ENCODE data around the gene CDKN1B. TPM values are rescaled to one million over a fixed set of nuclear protein-coding genes. Genes with fewer than 3 reads are reported as not detected.

The CDKN1B gene
- total RNA-seq, 2 donors from 2014 or later, result 52.1 to 54.0 TPM

- DNase-seq, result no peak
- peaks cover 4% of the 10 kb centered on the region for H3K4me1 ChIP-seq
Observed at GRCh38 chr12:12718853-12719252, 1.7 kb downstream of the CDKN1B start.

GRCh38 chr12:12719496-12719895, 2.3 kb downstream of the CDKN1B start:
- Histone ChIP-seq H3K36me3 (no peaks in the 10 kb centered on the region), H3K27me3 (no peaks in the 10 kb centered on the region), H3K9me3 (no peaks in the 10 kb centered on the region), H3K4me1 (peaks cover 4% of the 10 kb centered on the region), H3K27ac (peak overlapping the region; percentile 99), H3K9ac (ENCODE audit: low read depth in 2 of 2, low read length in 2 of 2) (peak overlapping the region; percentile 98 to 100), H3K4me3 (peak overlapping the region; percentile 67)
- DNase-seq, result no peak
- TF ChIP-seq CTCF (IDR thresholded peaks at IDR 0.05), result no peak
- intact Hi-C loops (cut with DNase I), result no loop called here

More at GRCh38 chr12:12718853-12719252, 1.7 kb downstream of the CDKN1B start:
- no peaks in the 10 kb centered on the region for H3K27me3 ChIP-seq
- H3K9ac ChIP-seq (ENCODE audit: low read depth in 2 of 2, low read length in 2 of 2), result peak overlapping the region; percentile 98 to 100
- no peaks in the 10 kb centered on the region for H3K9me3 ChIP-seq
- intact Hi-C loops (cut with DNase I), result no loop called here
- peak overlapping the region; percentile 67 for H3K4me3 ChIP-seq
- no peak for TF ChIP-seq CTCF (IDR thresholded peaks at IDR 0.05)
- H3K36me3 ChIP-seq, result no peaks in the 10 kb centered on the region
- H3K27ac ChIP-seq, result peak overlapping the region; percentile 99

GRCh38 chr12:12720052-12720451, 2.9 kb downstream of the CDKN1B start:
- Histone ChIP-seq H3K9me3 (no peaks in the 10 kb centered on the region), H3K4me3 (peak overlapping the region; percentile 67), H3K27me3 (no peaks in the 10 kb centered on the region), H3K27ac (peak overlapping the region; percentile 99), H3K4me1 (peaks cover 4% of the 10 kb centered on the region), H3K9ac (ENCODE audit: low read depth in 2 of 2, low read length in 2 of 2) (peak overlapping the region; percentile 98 to 100), H3K36me3 (no peaks in the 10 kb centered on the region)
- intact Hi-C loops (cut with DNase I), result no loop called here
- TF ChIP-seq CTCF (IDR thresholded peaks at IDR 0.05), result no peak
- no peak for DNase-seq

- H3K9ac ChIP-seq (ENCODE audit: low read depth in 2 of 2, low read length in 2 of 2), result peak overlapping the region; percentile 69 to 100
- no peaks in the 10 kb centered on the region for H3K36me3 ChIP-seq
- no peak overlapping the region for H3K4me3 ChIP-seq
- intact Hi-C loops (cut with DNase I), result no loop called here
- H3K9me3 ChIP-seq, result no peaks in the 10 kb centered on the region
- H3K4me1 ChIP-seq, result peaks cover 4% of the 10 kb centered on the region
- no peak for TF ChIP-seq CTCF (IDR thresholded peaks at IDR 0.05)
- no peaks in the 10 kb centered on the region for H3K27me3 ChIP-seq
- peak overlapping the region; percentile 99 for H3K27ac ChIP-seq
- DNase-seq, result no peak
Observed at GRCh38 chr12:12720672-12721161, 3.5 kb downstream of the CDKN1B start.

- intact Hi-C loops (cut with DNase I), result no loop called here
- TF ChIP-seq CTCF (IDR thresholded peaks at IDR 0.05), result no peak
- Histone ChIP-seq H3K4me3 (no peak overlapping the region), H3K36me3 (no peaks in the 10 kb centered on the region), H3K4me1 (no peaks in the 10 kb centered on the region), H3K9me3 (no peaks in the 10 kb centered on the region), H3K27me3 (no peaks in the 10 kb centered on the region), H3K9ac (ENCODE audit: low read depth in 2 of 2, low read length in 2 of 2) (peak overlapping the region in 1 of 2 donors; percentile 100), H3K27ac (peak overlapping the region; percentile 99)
- peak; percentile 75 for DNase-seq
Observed at GRCh38 chr12:12721176-12721751, 4.1 kb downstream of the CDKN1B start.

All from colonic mucosa (tissue), 4 donors.